Stomach (tissue), 9 donors: ENCODE measurements around the gene ATP8A2. TPM values are rescaled to one million over a fixed set of nuclear protein-coding genes. Genes with fewer than 3 reads are reported as not detected.

ENCODE experiments used
- DNase-seq, 2 donors: peaks; one replicate each; pipeline versions ENCODE4 v3.0.0 to v3.0.0-alpha.2; 2013 to 2019
- H3K27ac ChIP-seq, 5 donors: fragments of 200-600 bp in 4 of 5; sonication (generic) in 4 of 5; one replicate each; pipeline ENCODE4 v1.5.1; 2013 to 2019; ENCODE audit warnings: mild to moderate bottlenecking in 1 of 5, moderate library complexity in 1 of 5
- H3K27me3 ChIP-seq, 3 donors: fragments of 200-600 bp; sonication (generic); one replicate each; pipeline ENCODE4 v1.5.1; 2017 to 2019; ENCODE audit warnings: mixed run types in 1 of 3
- H3K36me3 ChIP-seq, 4 donors: fragments of 200-600 bp; sonication (generic); 1 replicate in 3 of 4; 2 replicates in 1 of 4; pipeline ENCODE4 v1.5.1; 2016 to 2019
- H3K4me1 ChIP-seq, 4 donors: fragments of 200-600 bp; sonication (generic); one replicate each; pipeline ENCODE4 v1.5.1; 2016 to 2019
- H3K4me3 ChIP-seq, 4 donors: fragments of 200-600 bp; sonication (generic) in 3 of 4; one replicate each; pipeline ENCODE4 v1.5.1; 2016 to 2019; ENCODE audit warnings: mild to moderate bottlenecking in 1 of 4
- H3K9me3 ChIP-seq, 4 donors: fragments of 200-600 bp; sonication (generic); one replicate each; pipeline ENCODE4 v1.5.1; 2016 to 2019
- EP300 ChIP-seq: sonication (generic); formaldehyde crosslinking; IDR thresholded peaks from one replicate; pipeline ENCODE4 v1.6.1; 2017; ENCODE audit warnings: antibody characterized with exemption
- POLR2A ChIP-seq, 4 donors: fragments of 450-650 bp; IDR thresholded peaks; one replicate each; pipeline ENCODE4 v1.6.1; 2016; ENCODE audit warnings: antibody characterized with exemption in 4 of 4, control low read depth in 2 of 4, mild to moderate bottlenecking in 1 of 4, moderate library complexity in 1 of 4
- POLR2AphosphoS5 ChIP-seq, 3 donors: sonication (generic); formaldehyde crosslinking; IDR thresholded peaks; one replicate each; pipeline ENCODE4 v1.6.1; 2016; ENCODE audit warnings: antibody characterized with exemption in 3 of 3
- WGBS, 5 donors: extraction: QIAGEN DNeasy Blood & Tissue Kit in 3 of 5; methylation state at CpG; one replicate each; pipeline versions ENCODE4 v1.1.5 to v1.1.7; 2013 to 2018; 5-methylcytosine and 5-hydroxymethylcytosine counted together
- intact Hi-C: fragments of 100-400 bp; cut with DNase I; formaldehyde crosslinking; loops from one replicate; pipeline ENCODE4 v1.15.1; 2023; ENCODE audit warnings: low total_unique reads
- polyA plus RNA-seq, 3 donors: library from polyadenylated mRNA; stranded (reverse); fragments of 200-250 nt; gene quantifications; one replicate each; pipeline ENCODE4 v1.2.3, GENCODE V29; 2013
- total RNA-seq, 5 donors: library from RNA; depleted of rRNA; stranded (reverse); fragments of >200 nt; gene quantifications; one replicate each; pipeline versions ENCODE4 v1.1.0 to v1.2.3, GENCODE V29; 2014 to 2016
- TF ChIP-seq, protein P1 (sequence below), 7 experiments: fragments of 450-650 bp in 4 of 7; fragments of 200-600 bp in 3 of 7; sonication (generic) in 3 of 7; IDR thresholded peaks; one replicate each; pipeline ENCODE4 v1.5.1; 2016 to 2019; ENCODE audit warnings: antibody characterized with exemption in 7 of 7, control low read depth in 2 of 7, mild to moderate bottlenecking in 1 of 7
- donor health status: healthy with polysubstance abuse.
- donor health status: Bipolar disorder and iron deficiency.
- donor health status: healthy.

ATP8A2 gene
- total and polyA plus RNA-seq, 8 donors, result 0.12 to 3.5 (median 0.20) TPM; not detected in 3

DNA sequence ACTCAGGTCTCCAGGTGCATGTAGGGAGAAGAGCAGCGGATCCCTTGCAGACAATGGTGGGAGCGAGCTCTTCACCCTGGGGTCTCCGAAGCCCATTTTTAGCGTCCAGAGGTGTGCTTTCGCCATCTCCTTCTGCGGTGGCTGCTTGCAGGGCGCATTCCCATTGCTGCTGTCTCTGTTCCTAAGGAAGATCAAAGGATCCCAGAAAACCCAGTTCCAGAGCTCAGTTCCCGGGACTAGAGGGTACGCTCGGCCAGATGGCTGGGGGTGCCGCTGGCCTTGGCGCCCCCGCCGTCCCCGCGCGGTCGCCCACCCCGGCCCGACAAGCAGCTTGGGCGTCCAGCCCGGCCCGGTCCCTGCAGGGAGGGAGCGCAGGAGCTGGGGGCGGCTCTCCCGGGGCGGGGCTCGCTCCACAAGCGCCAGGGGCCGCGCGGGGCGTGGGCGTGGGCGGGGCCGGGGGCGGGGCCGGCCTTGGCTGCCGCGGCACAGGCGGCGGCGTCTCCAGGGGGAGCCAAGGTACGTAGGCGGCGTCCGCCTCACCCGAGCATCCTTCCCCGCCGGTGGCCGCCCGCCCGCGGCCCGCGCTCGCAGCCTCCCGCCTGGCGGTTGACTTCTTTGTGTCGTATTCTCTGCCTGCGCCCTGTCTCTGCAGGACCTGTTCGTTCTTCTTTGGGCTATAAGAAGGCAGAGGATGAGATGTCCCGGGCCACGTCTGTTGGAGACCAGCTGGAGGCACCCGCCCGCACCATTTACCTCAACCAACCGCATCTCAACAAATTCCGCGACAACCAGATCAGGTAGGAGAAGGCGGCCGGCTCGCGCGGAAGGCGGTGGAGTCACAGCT is 96.8 kb downstream of the ATP8A2 start:
- H3K27me3 ChIP-seq, result peaks cover 0 to 50% (median 16%) of the 10 kb centered on the region in 3 donors
- DNase-seq, result peak in 1 of 2 donors; percentile 70
- no peak overlapping the region for H3K27ac ChIP-seq
- intact Hi-C loops, result no loop called here
- no peak for TF ChIP-seq EP300
- TF ChIP-seq POLR2AphosphoS5 (IDR thresholded peaks at IDR 0.05), result no peak
- TF ChIP-seq POLR2A (IDR thresholded peaks at IDR 0.05), result no peak
- TF ChIP-seq, protein P1, sequence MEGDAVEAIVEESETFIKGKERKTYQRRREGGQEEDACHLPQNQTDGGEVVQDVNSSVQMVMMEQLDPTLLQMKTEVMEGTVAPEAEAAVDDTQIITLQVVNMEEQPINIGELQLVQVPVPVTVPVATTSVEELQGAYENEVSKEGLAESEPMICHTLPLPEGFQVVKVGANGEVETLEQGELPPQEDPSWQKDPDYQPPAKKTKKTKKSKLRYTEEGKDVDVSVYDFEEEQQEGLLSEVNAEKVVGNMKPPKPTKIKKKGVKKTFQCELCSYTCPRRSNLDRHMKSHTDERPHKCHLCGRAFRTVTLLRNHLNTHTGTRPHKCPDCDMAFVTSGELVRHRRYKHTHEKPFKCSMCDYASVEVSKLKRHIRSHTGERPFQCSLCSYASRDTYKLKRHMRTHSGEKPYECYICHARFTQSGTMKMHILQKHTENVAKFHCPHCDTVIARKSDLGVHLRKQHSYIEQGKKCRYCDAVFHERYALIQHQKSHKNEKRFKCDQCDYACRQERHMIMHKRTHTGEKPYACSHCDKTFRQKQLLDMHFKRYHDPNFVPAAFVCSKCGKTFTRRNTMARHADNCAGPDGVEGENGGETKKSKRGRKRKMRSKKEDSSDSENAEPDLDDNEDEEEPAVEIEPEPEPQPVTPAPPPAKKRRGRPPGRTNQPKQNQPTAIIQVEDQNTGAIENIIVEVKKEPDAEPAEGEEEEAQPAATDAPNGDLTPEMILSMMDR (IDR thresholded peaks at IDR 0.05), result no peak
- H3K9me3 ChIP-seq, result peaks cover 0 to 7% (median 2%) of the 10 kb centered on the region in 4 donors
- WGBS, 5 donors, result 6 to 18% (median 9%) methylated on average over 22 to 75 of the region's 75 CpGs
- peak overlapping the region in 2 of 4 donors; percentile 24 to 26 for H3K4me3 ChIP-seq
- H3K4me1 ChIP-seq, result peaks cover 0 to 9% (median 7%) of the 10 kb centered on the region in 4 donors
- H3K36me3 ChIP-seq, result no peaks in the 10 kb centered on the region

GRCh38 chr13:25469169-25469525 is 97.4 kb downstream of the ATP8A2 start:
- Histone ChIP-seq H3K9me3 (peaks cover 0 to 7% (median 2%) of the 10 kb centered on the region in 4 donors), H3K27me3 (peaks cover 0 to 50% (median 16%) of the 10 kb centered on the region in 3 donors), H3K36me3 (no peaks in the 10 kb centered on the region), H3K27ac (no peak overlapping the region), H3K4me1 (peaks cover 0 to 9% (median 7%) of the 10 kb centered on the region in 4 donors), H3K4me3 (peak overlapping the region in 2 of 4 donors; percentile 24 to 26)
- TF ChIP-seq, protein P1 (IDR thresholded peaks at IDR 0.05), result no peak
- TF ChIP-seq EP300 (no peak), POLR2A (IDR thresholded peaks at IDR 0.05) (no peak), POLR2AphosphoS5 (IDR thresholded peaks at IDR 0.05) (no peak)
- WGBS, 5 donors, result 8 to 15% (median 9%) methylated on average over 16 to 20 of the region's 20 CpGs
- intact Hi-C loops, result no loop called here
- no peak for DNase-seq

DNA sequence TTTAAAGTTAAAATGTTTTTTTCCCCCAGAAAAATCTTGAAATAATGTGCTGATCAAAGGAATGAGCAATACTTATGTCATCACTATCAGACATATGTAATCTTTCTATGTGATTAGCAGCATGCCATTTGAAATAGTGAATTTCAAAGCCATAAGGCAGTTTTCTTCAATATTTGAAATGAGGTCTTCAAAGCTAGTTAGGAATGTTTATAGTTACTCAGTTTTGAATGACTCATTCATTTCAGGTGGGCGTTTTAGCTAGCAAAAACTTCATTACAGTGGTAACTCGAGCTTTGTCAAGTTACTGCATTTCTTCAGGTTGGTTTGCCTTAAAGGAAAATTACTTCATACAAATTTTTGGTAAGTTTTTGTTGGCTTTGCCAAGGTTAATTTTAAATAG is 102.1 kb downstream of the ATP8A2 start:
- Histone ChIP-seq H3K27me3 (peaks cover 0 to 28% (median 7%) of the 10 kb centered on the region in 3 donors), H3K4me1 (peaks cover 0 to 6% (median 3%) of the 10 kb centered on the region in 4 donors), H3K9me3 (no peaks in the 10 kb centered on the region), H3K36me3 (no peaks in the 10 kb centered on the region), H3K4me3 (no peak overlapping the region), H3K27ac (no peak overlapping the region)
- intact Hi-C loops, result no loop called here
- WGBS, 5 donors, result 25 to 44% (median 41%) methylated on average over 2 of the region's 2 CpGs
- no peak for DNase-seq
- no peak for TF ChIP-seq POLR2AphosphoS5 (IDR thresholded peaks at IDR 0.05)
- TF ChIP-seq, protein P1 (IDR thresholded peaks at IDR 0.05), result no peak
- no peak for TF ChIP-seq EP300
- no peak for TF ChIP-seq POLR2A (IDR thresholded peaks at IDR 0.05)

GRCh38 chr13:25478186-25478585 is 106.4 kb downstream of the ATP8A2 start:
- Histone ChIP-seq H3K36me3 (no peaks in the 10 kb centered on the region), H3K27ac (no peak overlapping the region), H3K4me1 (no peaks in the 10 kb centered on the region), H3K27me3 (no peaks in the 10 kb centered on the region), H3K4me3 (no peak overlapping the region), H3K9me3 (peaks cover 0 to 11% (median 11%) of the 10 kb centered on the region in 4 donors)
- DNase-seq, result no peak
- 36 to 51% (median 50%) methylated on average over 1 of the region's 1 CpG for WGBS, 5 donors
- TF ChIP-seq POLR2A (IDR thresholded peaks at IDR 0.05) (no peak), POLR2AphosphoS5 (IDR thresholded peaks at IDR 0.05) (no peak), EP300 (no peak)
- TF ChIP-seq, protein P1 (IDR thresholded peaks at IDR 0.05), result no peak
- intact Hi-C loops, result no loop called here
